Stimulated activated CD4-positive, alpha-beta T cell treated with anti-CD3 and anti-CD28 coated beads, Interleukin-1b, Interleukin-23, amount 100 ng/mL, for 24 hours (primary cell): Measurements from ENCODE around the gene SLC34A3.

Experiments used
- DNase-seq, 4 experiments: peaks; one replicate each; pipeline ENCODE4 v3.0.0-alpha.2; 2020; ENCODE audit warnings: low read depth in 4 of 4, low spot score in 1 of 4

Gene SLC34A3

GRCh38 chr9:137230705-137231371, at the start of gene SLC34A3:
SLC34A3 (plus strand) TSS chr9:137230901; CDS start chr9:137231703, 802 bp downstream.
- DNase-seq, result no peak

- DNase-seq, result no peak
These were observed 49.0 kb upstream of the SLC34A3 start for GRCh38 chr9:137181680-137182079.

- no peak for DNase-seq
These were observed 47.9 kb upstream of the SLC34A3 start for GRCh38 chr9:137182836-137183235.

- no peak for DNase-seq
These were observed 46.6 kb upstream of the SLC34A3 start for GRCh38 chr9:137183980-137184595.

GRCh38 chr9:137184881-137185660, 45.6 kb upstream of the SLC34A3 start:
- no peak for DNase-seq

GRCh38 chr9:137185921-137186320, 44.8 kb upstream of the SLC34A3 start:
- DNase-seq, result no peak

GRCh38 chr9:137186385-137186784, 44.3 kb upstream of the SLC34A3 start:
- DNase-seq, result no peak

GRCh38 chr9:137187386-137187785, 43.3 kb upstream of the SLC34A3 start:
- no peak for DNase-seq

- DNase-seq, result no peak
These were observed 42.6 kb upstream of the SLC34A3 start for GRCh38 chr9:137188086-137188489.

- DNase-seq, result peak; percentile 88 to 93 (median 90)
These were observed 42.0 kb upstream of the SLC34A3 start, which contains the start of the genes ANAPC2 and SSNA1 for GRCh38 chr9:137188490-137189296. ANAPC2 (minus strand) TSS chr9:137188560; CDS start chr9:137188532, 28 bp downstream. SSNA1 (plus strand) TSS chr9:137188676; CDS start chr9:137188727, 51 bp downstream.

GRCh38 chr9:137189297-137190295, 41.1 kb upstream of the SLC34A3 start:
- no peak for DNase-seq

GRCh38 chr9:137190315-137190856, 40.3 kb upstream of the SLC34A3 start:
- no peak for DNase-seq

- no peak for DNase-seq
These were observed 39.5 kb upstream of the SLC34A3 start for GRCh38 chr9:137191245-137191644.

- no peak for DNase-seq
These were observed 38.8 kb upstream of the SLC34A3 start for GRCh38 chr9:137191691-137192447.

- no peak for DNase-seq
These were observed 38.3 kb upstream of the SLC34A3 start for GRCh38 chr9:137192448-137192780.

- DNase-seq, result no peak
These were observed 37.8 kb upstream of the SLC34A3 start for GRCh38 chr9:137192859-137193258.

- no peak for DNase-seq
These were observed 36.9 kb upstream of the SLC34A3 start for GRCh38 chr9:137193771-137194170.

GRCh38 chr9:137194388-137194787, 36.3 kb upstream of the SLC34A3 start:
- DNase-seq, result no peak

GRCh38 chr9:137194909-137195308, 35.8 kb upstream of the SLC34A3 start:
- DNase-seq, result no peak
